Measurements from ENCODE around the gene MYOG. TPM values are rescaled to one million over a fixed set of nuclear protein-coding genes. Genes with fewer than 3 reads are reported as not detected.
A peak's percentile ranks its signal among the peaks of the same experiment; 100 is the strongest.

The MYOG gene
- total and polyA plus RNA-seq, 12 donors: 0.06 TPM; not detected in 11

GRCh38 chr1:203088441-203088840 is 2.6 kb upstream of the MYOG start:
- intact Hi-C loops (cut with DNase I): no loop called here
- no peak overlapping the region for H3K27ac ChIP-seq
- ATAC-seq: no peak
- H3K27me3 ChIP-seq: peaks cover 0 to 4% (median 0%) of the 10 kb centered on the region in 7 donors
- H3K4me1 ChIP-seq: peaks cover 0 to 10% (median 0%) of the 10 kb centered on the region in 9 donors
- H3K4me3 ChIP-seq: no peak overlapping the region
- no peak for TF ChIP-seq CTCF (IDR thresholded peaks at IDR 0.05)
- H3K36me3 ChIP-seq: no peaks in the 10 kb centered on the region
- H3K9me3 ChIP-seq: no peaks in the 10 kb centered on the region
- WGBS, 2 donors: 91 to 94% methylated on average over 3 of the region's 3 CpGs
- DNase-seq: no peak

- H3K4me3 ChIP-seq: no peak overlapping the region
- ATAC-seq (peak in 2 of 8 donors; percentile 24 to 33), DNase-seq (no peak)
Observed at GRCh38 chr1:203086992-203087763, 1.4 kb upstream of the MYOG start.

GRCh38 chr1:203084588-203085527 is 954 bp downstream of the MYOG start:
- peaks cover 0 to 13% (median 0%) of the 10 kb centered on the region in 9 donors for H3K4me1 ChIP-seq
- WGBS, 2 donors: 90 to 93% methylated on average over 14 of the region's 14 CpGs
- ATAC-seq: no peak
- peak in 1 of 2 donors; percentile 1 for DNase-seq
- H3K27me3 ChIP-seq: no peaks in the 10 kb centered on the region
- peak in 4 of 9 donors; percentile 25 to 48 (median 30) for TF ChIP-seq CTCF (IDR thresholded peaks at IDR 0.05)
- intact Hi-C loops (cut with DNase I): no loop called here
- no peaks in the 10 kb centered on the region for H3K9me3 ChIP-seq
- no peak overlapping the region for H3K27ac ChIP-seq
- H3K36me3 ChIP-seq: no peaks in the 10 kb centered on the region
- no peak overlapping the region for H3K4me3 ChIP-seq

More at GRCh38 chr1:203086992-203087763, 1.4 kb upstream of the MYOG start:
- Histone ChIP-seq H3K36me3 (no peaks in the 10 kb centered on the region), H3K27me3 (no peaks in the 10 kb centered on the region), H3K27ac (no peak overlapping the region), H3K9me3 (no peaks in the 10 kb centered on the region), H3K4me1 (peaks cover 0 to 13% (median 0%) of the 10 kb centered on the region in 9 donors)
- no peak for TF ChIP-seq CTCF (IDR thresholded peaks at IDR 0.05)
- intact Hi-C loops (cut with DNase I): no loop called here
- 65 to 75% methylated on average over 11 of the region's 11 CpGs for WGBS, 2 donors

GRCh38 chr1:203083463-203083921 is 2.3 kb downstream of the MYOG start:
- no peak for TF ChIP-seq CTCF (IDR thresholded peaks at IDR 0.05)
- Histone ChIP-seq H3K9me3 (no peaks in the 10 kb centered on the region), H3K4me1 (peaks cover 0 to 13% (median 0%) of the 10 kb centered on the region in 9 donors), H3K27ac (peak overlapping the region in 3 of 10 donors; percentile 2 to 60 (median 35)), H3K27me3 (no peaks in the 10 kb centered on the region), H3K4me3 (no peak overlapping the region), H3K36me3 (no peaks in the 10 kb centered on the region)
- WGBS, 2 donors: 79 to 84% methylated on average over 11 of the region's 11 CpGs
- intact Hi-C loops (cut with DNase I): no loop called here
- DNase-seq: peak in 1 of 2 donors; percentile 2
- ATAC-seq: peak in 2 of 8 donors; percentile 9 to 15
